Stimulated activated CD8-positive, alpha-beta memory T cell treated with anti-CD3 and anti-CD28 coated beads, Interleukin-4, amount 100 ng/mL, for 1 hour (primary cell): ENCODE data around the gene CNOT10.

ENCODE experiments used
- DNase-seq, 2 donors: peaks; one replicate each; pipeline ENCODE4 v3.0.0-alpha.2; 2020; ENCODE audit warnings: low read depth in 2 of 2, low spot score in 1 of 2

CNOT10 gene

GRCh38 chr3:32817558-32818228, 132.7 kb downstream of the CNOT10 start, which contains the start of gene TRIM71:
TSS of gene TRIM71 (plus strand) at chr3:32817997. CDS start at chr3:32818081, 84 bp downstream.
- no peak for DNase-seq

GRCh38 chr3:32818229-32818969, 133.4 kb downstream of the CNOT10 start:
- no peak for DNase-seq

GRCh38 chr3:32818970-32819511, 134.1 kb downstream of the CNOT10 start:
- no peak for DNase-seq

- DNase-seq, result no peak
Observed at GRCh38 chr3:32819551-32820348, 134.8 kb downstream of the CNOT10 start.

- no peak for DNase-seq
Observed at GRCh38 chr3:32820430-32820829, 135.4 kb downstream of the CNOT10 start.

GRCh38 chr3:32820971-32821685, 136.1 kb downstream of the CNOT10 start:
- DNase-seq, result no peak

- no peak for DNase-seq
Observed at GRCh38 chr3:32821686-32822296, 136.8 kb downstream of the CNOT10 start.

GRCh38 chr3:32822609-32823498, 137.9 kb downstream of the CNOT10 start:
- no peak for DNase-seq
